ENCODE results near the gene CDCA5.

Gene CDCA5

GRCh38 chr11:65083834-65084597 lies at the start of gene CDCA5, which contains the start of gene ZFPL1:
CDCA5 (minus strand) TSS chr11:65084040; CDS start chr11:65083978, 62 bp downstream.
ZFPL1 (plus strand) TSS chr11:65084222; CDS start chr11:65084699, 477 bp downstream.
- in situ Hi-C loops (cut with MboI; ENCODE audit: low sequenced_read_pairs), result no loop called here

- in situ Hi-C loops (cut with MboI; ENCODE audit: low sequenced_read_pairs), result no loop called here
Measured at GRCh38 chr11:65132988-65133700, 49.3 kb upstream of the CDCA5 start.

GRCh38 chr11:65132238-65132987 lies 48.6 kb upstream of the CDCA5 start:
- in situ Hi-C loops (cut with MboI; ENCODE audit: low sequenced_read_pairs), result no loop called here

GRCh38 chr11:65131895-65132237 lies 48.0 kb upstream of the CDCA5 start:
- in situ Hi-C loops (cut with MboI; ENCODE audit: low sequenced_read_pairs), result no loop called here

- in situ Hi-C loops (cut with MboI; ENCODE audit: low sequenced_read_pairs), result no loop called here
Measured at GRCh38 chr11:65131417-65131776, 47.6 kb upstream of the CDCA5 start.

- in situ Hi-C loops (cut with MboI; ENCODE audit: low sequenced_read_pairs), result no loop called here
Measured at GRCh38 chr11:65130631-65131416, 47.0 kb upstream of the CDCA5 start.

GRCh38 chr11:65129649-65130441 lies 46.0 kb upstream of the CDCA5 start:
- in situ Hi-C loops (cut with MboI; ENCODE audit: low sequenced_read_pairs), result no loop called here

- in situ Hi-C loops (cut with MboI; ENCODE audit: low sequenced_read_pairs), result no loop called here
Measured at GRCh38 chr11:65128182-65129145, 44.6 kb upstream of the CDCA5 start.

GRCh38 chr11:65127473-65128181 lies 43.8 kb upstream of the CDCA5 start:
- in situ Hi-C loops (cut with MboI; ENCODE audit: low sequenced_read_pairs), result no loop called here

- in situ Hi-C loops (cut with MboI; ENCODE audit: low sequenced_read_pairs), result no loop called here
Measured at GRCh38 chr11:65126624-65127274, 42.9 kb upstream of the CDCA5 start.

GRCh38 chr11:65125197-65126056 lies 41.6 kb upstream of the CDCA5 start:
- in situ Hi-C loops (cut with MboI; ENCODE audit: low sequenced_read_pairs), result no loop called here

- in situ Hi-C loops (cut with MboI; ENCODE audit: low sequenced_read_pairs), result no loop called here
Measured at GRCh38 chr11:65124480-65125196, 40.8 kb upstream of the CDCA5 start.

GRCh38 chr11:65121865-65122696 lies 38.2 kb upstream of the CDCA5 start, which contains the start of the genes FAU and MRPL49:
FAU (minus strand) TSS chr11:65122134; CDS start chr11:65121813, 321 bp downstream.
MRPL49 (plus strand) TSS chr11:65122321; CDS start chr11:65122347, 26 bp downstream.
- in situ Hi-C loops (cut with MboI; ENCODE audit: low sequenced_read_pairs), result no loop called here

- in situ Hi-C loops (cut with MboI; ENCODE audit: low sequenced_read_pairs), result no loop called here
Measured at GRCh38 chr11:65121447-65121864, 37.6 kb upstream of the CDCA5 start.

- in situ Hi-C loops (cut with MboI; ENCODE audit: low sequenced_read_pairs), result no loop called here
Measured at GRCh38 chr11:65120831-65121230, 37.0 kb upstream of the CDCA5 start.
